ENCODE data around the gene FLVCR2. TPM values are rescaled to one million over a fixed set of nuclear protein-coding genes. Genes with fewer than 3 reads are reported as not detected.

FLVCR2 gene
- total RNA-seq, 1 donor from 2014 or later: 3.7 TPM

DNA sequence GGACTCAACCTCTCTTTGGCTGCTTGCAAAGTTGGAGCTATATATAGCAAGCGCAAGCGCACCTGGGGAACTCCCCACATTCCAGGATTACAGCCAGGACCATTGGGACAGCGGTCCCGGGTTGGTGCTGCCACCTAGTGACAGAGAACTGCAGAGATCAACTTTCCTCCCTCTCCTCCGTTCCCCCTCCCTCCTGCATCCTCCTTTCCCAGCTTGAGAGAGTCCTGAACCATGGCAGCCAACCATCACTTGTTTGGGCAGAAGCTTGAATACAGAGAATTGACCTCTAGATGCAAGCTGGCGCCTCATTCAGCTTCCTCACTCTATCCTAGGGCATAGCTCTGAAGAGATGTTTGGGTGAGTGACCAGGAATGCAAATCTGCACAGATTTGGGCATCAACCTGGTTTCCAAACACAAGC is 17.4 kb upstream of the FLVCR2 start:
- intact Hi-C loops (cut with DNase I): no loop called here
- H3K4me3 ChIP-seq: no peak overlapping the region
- DNase-seq (ENCODE audit: extremely low spot score in 2 of 2): no peak
- TF ChIP-seq POLR2AphosphoS5 (IDR thresholded peaks at IDR 0.05; ENCODE audit: insufficient read depth in 1 of 2, low read depth in 1 of 2): peak in 1 of 2 donors; percentile 38
- no peak for TF ChIP-seq POLR2A (IDR thresholded peaks at IDR 0.05)
- TF ChIP-seq, protein P1, sequence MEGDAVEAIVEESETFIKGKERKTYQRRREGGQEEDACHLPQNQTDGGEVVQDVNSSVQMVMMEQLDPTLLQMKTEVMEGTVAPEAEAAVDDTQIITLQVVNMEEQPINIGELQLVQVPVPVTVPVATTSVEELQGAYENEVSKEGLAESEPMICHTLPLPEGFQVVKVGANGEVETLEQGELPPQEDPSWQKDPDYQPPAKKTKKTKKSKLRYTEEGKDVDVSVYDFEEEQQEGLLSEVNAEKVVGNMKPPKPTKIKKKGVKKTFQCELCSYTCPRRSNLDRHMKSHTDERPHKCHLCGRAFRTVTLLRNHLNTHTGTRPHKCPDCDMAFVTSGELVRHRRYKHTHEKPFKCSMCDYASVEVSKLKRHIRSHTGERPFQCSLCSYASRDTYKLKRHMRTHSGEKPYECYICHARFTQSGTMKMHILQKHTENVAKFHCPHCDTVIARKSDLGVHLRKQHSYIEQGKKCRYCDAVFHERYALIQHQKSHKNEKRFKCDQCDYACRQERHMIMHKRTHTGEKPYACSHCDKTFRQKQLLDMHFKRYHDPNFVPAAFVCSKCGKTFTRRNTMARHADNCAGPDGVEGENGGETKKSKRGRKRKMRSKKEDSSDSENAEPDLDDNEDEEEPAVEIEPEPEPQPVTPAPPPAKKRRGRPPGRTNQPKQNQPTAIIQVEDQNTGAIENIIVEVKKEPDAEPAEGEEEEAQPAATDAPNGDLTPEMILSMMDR (IDR thresholded peaks at IDR 0.05): peak; percentile 56 to 64 (median 58)
- no peaks in the 10 kb centered on the region for H3K9me3 ChIP-seq
- H3K27me3 ChIP-seq: no peaks in the 10 kb centered on the region
- peaks cover 5% of the 10 kb centered on the region for H3K4me1 ChIP-seq
- no peaks in the 10 kb centered on the region for H3K36me3 ChIP-seq
- no peak overlapping the region for H3K27ac ChIP-seq

DNA sequence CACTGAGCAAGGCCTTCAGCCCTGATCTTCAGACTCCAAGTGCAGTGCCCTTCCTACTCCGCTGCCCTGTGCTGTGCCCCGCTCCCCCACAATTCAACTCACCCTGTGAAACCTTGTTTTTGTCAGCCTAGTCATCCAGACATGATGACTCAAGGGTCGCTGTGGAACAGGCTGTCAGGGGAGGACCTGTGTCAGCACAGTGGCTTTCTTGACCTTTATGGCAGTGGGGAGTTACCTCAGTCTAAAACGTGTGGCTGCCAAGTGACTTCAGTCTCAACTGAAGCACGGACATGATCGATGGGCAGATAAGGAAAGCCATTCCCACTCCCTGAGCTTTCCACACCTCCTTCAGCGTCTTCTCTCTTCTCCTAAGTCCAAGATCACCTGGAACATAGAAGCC is 16.3 kb upstream of the FLVCR2 start:
- Histone ChIP-seq H3K4me1 (peaks cover 5% of the 10 kb centered on the region), H3K9me3 (no peaks in the 10 kb centered on the region), H3K27me3 (no peaks in the 10 kb centered on the region), H3K4me3 (no peak overlapping the region), H3K27ac (no peak overlapping the region), H3K36me3 (no peaks in the 10 kb centered on the region)
- DNase-seq (ENCODE audit: extremely low spot score in 2 of 2): no peak
- intact Hi-C loops (cut with DNase I): no loop called here
- TF ChIP-seq POLR2AphosphoS5 (IDR thresholded peaks at IDR 0.05; ENCODE audit: insufficient read depth in 1 of 2, low read depth in 1 of 2): no peak
- TF ChIP-seq, protein P1 (IDR thresholded peaks at IDR 0.05): no peak
- no peak for TF ChIP-seq POLR2A (IDR thresholded peaks at IDR 0.05)

DNA sequence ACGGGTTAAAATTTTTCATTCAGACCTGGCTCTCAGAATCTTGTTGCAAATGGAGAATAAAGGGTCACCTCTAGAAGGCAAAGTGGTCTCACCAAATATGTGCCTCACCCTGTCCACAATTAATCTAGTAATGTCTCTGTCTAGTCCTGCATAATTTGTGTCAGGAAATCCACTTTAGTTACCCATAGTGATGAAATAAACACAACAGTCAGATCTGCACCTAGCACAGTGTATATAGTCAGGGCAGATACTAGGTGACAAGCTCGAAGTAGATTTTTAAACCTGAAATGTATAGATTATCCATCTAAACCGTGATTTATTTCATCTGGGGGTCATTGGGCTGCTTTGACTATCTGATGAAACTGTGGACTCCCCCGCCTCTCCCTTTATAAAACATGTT is 15.9 kb upstream of the FLVCR2 start:
- TF ChIP-seq POLR2A (IDR thresholded peaks at IDR 0.05): no peak
- no peak for TF ChIP-seq POLR2AphosphoS5 (IDR thresholded peaks at IDR 0.05; ENCODE audit: insufficient read depth in 1 of 2, low read depth in 1 of 2)
- TF ChIP-seq, protein P1 (IDR thresholded peaks at IDR 0.05): no peak
- Histone ChIP-seq H3K4me1 (peaks cover 5% of the 10 kb centered on the region), H3K27ac (no peak overlapping the region), H3K4me3 (no peak overlapping the region), H3K9me3 (no peaks in the 10 kb centered on the region), H3K36me3 (no peaks in the 10 kb centered on the region), H3K27me3 (no peaks in the 10 kb centered on the region)
- DNase-seq (ENCODE audit: extremely low spot score in 2 of 2): no peak
- intact Hi-C loops (cut with DNase I): no loop called here

DNA sequence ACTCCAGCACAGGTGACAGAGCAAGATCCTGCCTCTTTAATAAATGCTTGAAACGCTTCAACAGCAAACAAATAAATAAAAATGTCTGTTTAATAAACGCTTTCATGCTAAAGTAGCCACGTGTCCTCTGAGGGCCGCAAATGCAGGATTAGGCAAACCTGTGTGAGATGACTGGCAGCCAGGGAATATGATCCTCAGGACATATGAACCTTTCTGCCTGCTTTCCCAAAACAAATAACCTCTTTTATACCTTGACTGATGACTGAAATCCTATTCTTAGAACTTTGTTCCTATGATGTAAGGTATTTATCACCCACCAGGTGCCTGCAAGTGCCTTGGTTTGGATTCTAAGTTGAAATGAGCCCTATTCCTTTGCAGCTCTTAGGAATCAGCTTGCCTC is 14.5 kb upstream of the FLVCR2 start:
- intact Hi-C loops (cut with DNase I): no loop called here
- Histone ChIP-seq H3K27me3 (no peaks in the 10 kb centered on the region), H3K4me3 (no peak overlapping the region), H3K4me1 (peaks cover 5% of the 10 kb centered on the region), H3K27ac (no peak overlapping the region), H3K36me3 (no peaks in the 10 kb centered on the region), H3K9me3 (no peaks in the 10 kb centered on the region)
- TF ChIP-seq POLR2AphosphoS5 (IDR thresholded peaks at IDR 0.05; ENCODE audit: insufficient read depth in 1 of 2, low read depth in 1 of 2) (no peak), POLR2A (IDR thresholded peaks at IDR 0.05) (no peak)
- TF ChIP-seq, protein P1 (IDR thresholded peaks at IDR 0.05): no peak
- no peak for DNase-seq (ENCODE audit: extremely low spot score in 2 of 2)

DNA sequence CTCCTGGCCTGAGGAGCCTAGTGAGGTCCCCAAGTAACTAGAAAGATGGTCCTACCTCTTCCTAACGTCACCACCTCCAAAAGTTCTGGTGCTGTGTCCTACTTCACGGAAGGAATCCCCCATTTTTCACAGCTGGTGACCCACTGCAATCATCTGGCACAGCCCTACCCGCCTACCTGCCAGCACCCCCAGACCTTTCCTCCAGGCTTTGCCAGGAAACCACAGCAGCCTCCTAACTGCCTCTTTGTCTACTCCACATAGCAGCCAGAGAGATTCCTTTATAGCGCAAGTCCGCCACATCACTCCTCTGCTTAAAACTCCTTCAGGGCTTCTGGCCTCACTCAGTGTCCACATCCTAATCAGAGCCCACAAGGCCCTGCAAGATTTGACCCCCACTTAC is 13.4 kb upstream of the FLVCR2 start:
- Histone ChIP-seq H3K27ac (no peak overlapping the region), H3K27me3 (no peaks in the 10 kb centered on the region), H3K4me1 (peaks cover 5% of the 10 kb centered on the region), H3K9me3 (no peaks in the 10 kb centered on the region), H3K4me3 (no peak overlapping the region), H3K36me3 (no peaks in the 10 kb centered on the region)
- intact Hi-C loops (cut with DNase I): no loop called here
- no peak for DNase-seq (ENCODE audit: extremely low spot score in 2 of 2)
- TF ChIP-seq POLR2A (IDR thresholded peaks at IDR 0.05) (no peak), POLR2AphosphoS5 (IDR thresholded peaks at IDR 0.05; ENCODE audit: insufficient read depth in 1 of 2, low read depth in 1 of 2) (no peak)
- TF ChIP-seq, protein P1 (IDR thresholded peaks at IDR 0.05): no peak

All from vagina (tissue), 2 donors.